ENCODE results near the gene DAAM1. TPM values are rescaled to one million over a fixed set of nuclear protein-coding genes. Genes with fewer than 3 reads are reported as not detected.

DAAM1 gene
- polyA plus RNA-seq, 3 donors: 3.2 to 6.3 (median 4.4) TPM

GRCh38 chr14:59302313-59302712 lies 113.8 kb downstream of the DAAM1 start:
- no peak overlapping the region for H3K4me3 ChIP-seq (replicated peaks in 1 of 3; ENCODE audit: low read depth in 2 of 3, low read length in 3 of 3)
- H3K4me1 ChIP-seq (ENCODE audit: control insufficient read depth in 1 of 2, insufficient read depth in 2 of 2, low read length in 2 of 2): peaks cover 0 to 4% of the 10 kb centered on the region in 2 donors
- no peak for TF ChIP-seq CTCF (IDR thresholded peaks at IDR 0.05)
- Mint-ChIP-seq H3K4me1 (peaks cover 4% of the 10 kb centered on the region), H3K27ac (no peak overlapping the region), H3K27me3 (ENCODE audit: low read depth in 3 of 3) (peaks cover 0 to 1% (median 0%) of the 10 kb centered on the region in 3 donors), H3K9me3 (no peaks in the 10 kb centered on the region), H3K36me3 (no peaks in the 10 kb centered on the region), H3K4me3 (no peak overlapping the region)
- H3K9me3 ChIP-seq (replicated peaks in 1 of 2; ENCODE audit: control insufficient read depth in 1 of 2, insufficient read depth in 1 of 2, low read length in 2 of 2): no peaks in the 10 kb centered on the region
- H3K27me3 ChIP-seq (ENCODE audit: control insufficient read depth in 2 of 2, insufficient read depth in 2 of 2, low read length in 2 of 2): no peaks in the 10 kb centered on the region
- no peak overlapping the region for H3K9ac ChIP-seq (ENCODE audit: insufficient read depth, low read length, poor library complexity, severe bottlenecking)
- H3K27ac ChIP-seq (ENCODE audit: low read depth in 1 of 2, low read length in 2 of 2): no peak overlapping the region
- no peaks in the 10 kb centered on the region for H3K36me3 ChIP-seq (replicated peaks in 1 of 2; ENCODE audit: control insufficient read depth in 1 of 2, insufficient read depth in 2 of 2, low read length in 2 of 2)
- intact Hi-C loops (cut with micrococcal nuclease): no loop called here
- H3K4me2 ChIP-seq (replicated peaks; ENCODE audit: extremely low read depth, low read length, poor library complexity, severe bottlenecking): no peak overlapping the region
- DNase-seq: no peak
- H4K20me1 ChIP-seq (ENCODE audit: insufficient read depth, low read length): no peaks in the 10 kb centered on the region
- 83% methylated on average over 1 of the region's 2 CpGs for whole genome bisulfite sequencing (ENCODE audit: insufficient coverage)
- H3K79me2 ChIP-seq (ENCODE audit: insufficient read depth, low read length): no peaks in the 10 kb centered on the region
- no peak overlapping the region for H2AFZ ChIP-seq (ENCODE audit: insufficient read depth, low read depth, low read length, poor library complexity, severe bottlenecking)

DNA sequence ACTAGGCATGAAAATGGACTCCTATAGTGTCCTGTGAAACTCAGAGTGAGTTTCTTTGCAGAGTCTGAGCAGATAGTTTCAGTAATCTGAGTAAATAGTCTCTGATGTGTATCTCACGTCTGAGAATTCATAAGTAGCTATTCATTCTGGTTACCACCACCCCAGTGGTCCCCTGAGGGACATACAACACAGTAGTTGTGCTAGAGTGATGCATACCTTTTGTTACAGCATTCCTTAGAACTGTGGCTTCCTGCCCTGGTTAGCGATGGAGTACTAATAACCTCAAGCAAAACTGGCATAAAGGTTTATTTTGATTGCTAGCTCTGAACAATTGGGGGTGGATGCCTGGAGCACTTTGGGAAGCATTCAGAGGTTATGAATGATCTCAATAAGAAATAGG lies 114.7 kb downstream of the DAAM1 start:
- Histone ChIP-seq H3K9ac (ENCODE audit: insufficient read depth, low read length, poor library complexity, severe bottlenecking) (no peak overlapping the region), H3K4me3 (replicated peaks in 1 of 3; ENCODE audit: low read depth in 2 of 3, low read length in 3 of 3) (no peak overlapping the region), H3K4me2 (replicated peaks; ENCODE audit: extremely low read depth, low read length, poor library complexity, severe bottlenecking) (no peak overlapping the region), H3K4me1 (ENCODE audit: control insufficient read depth in 1 of 2, insufficient read depth in 2 of 2, low read length in 2 of 2) (peaks cover 0 to 4% of the 10 kb centered on the region in 2 donors), H3K27ac (ENCODE audit: low read depth in 1 of 2, low read length in 2 of 2) (no peak overlapping the region), H3K79me2 (ENCODE audit: insufficient read depth, low read length) (no peaks in the 10 kb centered on the region), H3K9me3 (replicated peaks in 1 of 2; ENCODE audit: control insufficient read depth in 1 of 2, insufficient read depth in 1 of 2, low read length in 2 of 2) (no peaks in the 10 kb centered on the region), H2AFZ (ENCODE audit: insufficient read depth, low read depth, low read length, poor library complexity, severe bottlenecking) (no peak overlapping the region), H3K36me3 (replicated peaks in 1 of 2; ENCODE audit: control insufficient read depth in 1 of 2, insufficient read depth in 2 of 2, low read length in 2 of 2) (no peaks in the 10 kb centered on the region), H3K27me3 (ENCODE audit: control insufficient read depth in 2 of 2, insufficient read depth in 2 of 2, low read length in 2 of 2) (no peaks in the 10 kb centered on the region), H4K20me1 (ENCODE audit: insufficient read depth, low read length) (no peaks in the 10 kb centered on the region)
- TF ChIP-seq CTCF (IDR thresholded peaks at IDR 0.05): no peak
- no CpG with 5 or more reads among the region's 2 CpGs for WGBS (ENCODE audit: insufficient coverage)
- H3K4me1 Mint-ChIP-seq: peaks cover 4% of the 10 kb centered on the region
- no peak overlapping the region for H3K4me3 Mint-ChIP-seq
- intact Hi-C loops (cut with micrococcal nuclease): no loop called here
- peaks cover 0 to 1% (median 0%) of the 10 kb centered on the region in 3 donors for H3K27me3 Mint-ChIP-seq (ENCODE audit: low read depth in 3 of 3)
- H3K27ac Mint-ChIP-seq: no peak overlapping the region
- DNase-seq: no peak
- no peaks in the 10 kb centered on the region for H3K36me3 Mint-ChIP-seq
- no peaks in the 10 kb centered on the region for H3K9me3 Mint-ChIP-seq
